Heart left ventricle (tissue), 16 donors: ENCODE measurements around the gene ENAH. TPM values are rescaled to one million over a fixed set of nuclear protein-coding genes. Genes with fewer than 3 reads are reported as not detected.
A peak's percentile ranks its signal among the peaks of the same experiment; 100 is the strongest.

Experiments used
- ATAC-seq, 4 donors: fragments of 200-7000 bp; cut with Tn5 transposase; one replicate each; pipeline ENCODE4 v1.9.1; 2020 to 2022; ENCODE audit warnings: moderate library complexity in 4 of 4, mild to moderate bottlenecking in 3 of 4, moderate number of reproducible peaks in 1 of 4
- DNase-seq, 5 donors: peaks; one replicate each; pipeline ENCODE4 v3.0.0-alpha.2; 2020
- H3K27ac ChIP-seq, 12 donors: fragments of 200-600 bp; sonication (generic) in 4 of 12; one replicate each; pipeline versions ENCODE4 v1.5.0 to v1.8.0; 2016 to 2022; ENCODE audit warnings: mild to moderate bottlenecking in 2 of 12
- H3K27me3 ChIP-seq, 9 donors: fragments of 200-600 bp; sonication (generic) in 2 of 9; one replicate each; pipeline versions ENCODE4 v1.5.1 to v1.8.0; 2016 to 2022; ENCODE audit warnings: mild to moderate bottlenecking in 3 of 9
- H3K36me3 ChIP-seq, 9 donors: fragments of 200-600 bp; sonication (generic) in 2 of 9; one replicate each; pipeline versions ENCODE4 v1.5.0 to v1.8.0; 2018 to 2022; ENCODE audit warnings: mild to moderate bottlenecking in 2 of 9
- H3K4me1 ChIP-seq, 12 donors: fragments of 200-600 bp; sonication (generic) in 4 of 12; one replicate each; pipeline versions ENCODE4 v1.5.0 to v1.8.0; 2016 to 2022; ENCODE audit warnings: mild to moderate bottlenecking in 3 of 12
- H3K4me3 ChIP-seq, 12 donors: fragments of 200-600 bp; sonication (generic) in 4 of 12; one replicate each; pipeline versions ENCODE4 v1.5.0 to v1.8.0; 2017 to 2022; ENCODE audit warnings: mild to moderate bottlenecking in 9 of 12, moderate library complexity in 4 of 12
- H3K9me3 ChIP-seq, 12 donors: fragments of 200-600 bp; sonication (generic) in 4 of 12; one replicate each; pipeline versions ENCODE4 v1.5.0 to v1.8.0; 2016 to 2022; ENCODE audit warnings: mild to moderate bottlenecking in 1 of 12
- CTCF ChIP-seq, 12 donors: fragments of 200-600 bp; sonication (generic) in 4 of 12; IDR thresholded peaks; one replicate each; pipeline versions ENCODE4 v1.5.0 to v1.8.0; 2018 to 2022; ENCODE audit warnings: antibody characterized with exemption in 12 of 12, mild to moderate bottlenecking in 5 of 12
- POLR2A ChIP-seq, 2 donors: fragments of 450-650 bp; IDR thresholded peaks; one replicate each; pipeline ENCODE4 v1.6.1; 2017; ENCODE audit warnings: antibody characterized with exemption in 2 of 2, mild to moderate bottlenecking in 2 of 2, moderate library complexity in 2 of 2
- WGBS, 4 donors: extraction: QIAGEN DNeasy Blood & Tissue Kit in 2 of 4; methylation state at CpG; one replicate each; pipeline versions ENCODE4 v1.1.5 to v1.1.7; 2013 to 2018; 5-methylcytosine and 5-hydroxymethylcytosine counted together
- intact Hi-C, 10 donors: fragments of 100-400 bp; cut with DNase I; formaldehyde crosslinking; loops; one replicate each; pipeline versions ENCODE4 v1.11.1 to v1.14.2; 2022
- polyA plus RNA-seq, 2 donors: library from polyadenylated mRNA; stranded (reverse); fragments of 200-250 nt; gene quantifications; one replicate each; pipeline ENCODE4 v1.2.3, GENCODE V29; 2013
- total RNA-seq, 9 donors: library from RNA; depleted of rRNA in 2 of 9; stranded (reverse); fragments of >200 nt in 2 of 9; fragmentation: NEBNext Ultra II Directional in 3 of 9; extraction: Animal tissue kit (Norgen Biotek cat#: 25700) in 3 of 9; gene quantifications; one replicate each; pipeline versions ENCODE4 v1.1.0 to v1.2.4, GENCODE V29; 2016 to 2023
- donor health status: ischemic (EF 13 %, LVEDD 7.1; RV severe dilation, severe dysfunction).
- donor health status: healthy with polysubstance abuse.
- donor health status: DM: no; HTN: yes; CAD: no.
- donor health status: DM: no; HTN: no; CAD: no.
- donor health status: ischemic (EF 25% LVEDD 6.9; RV normal size, moderate dysfunction).
- donor health status: ischemic (EF 25% LVEDD 5.7; RV mildly dilated, moderate dysfunction).
- donor health status: healthy.
- donor health status: DM: yes; HTN: yes; CAD: no.
- donor health status: ischemic (EF 35%, LVEDD 5.7; RV mildly dilated, moderate dysfunction).
- donor health status: nonischemic (EF 11% LVEDD 7.7; RV severe dilation, severe dysfunction).
- donor health status: DM: yes; HTN: yes; CAD: no.
- donor health status: PGD.
- donor health status: ischemic (EF 29% LVEDD 5.4; RV normal size, mild dysfunction).
- donor health status: nonischemic (EF 23%, LVEDD 6.1; RV moderate dilation, normal function).

The ENAH gene
- total and polyA plus RNA-seq, 11 donors, result 17.0 to 183 (median 86.1) TPM

- Histone ChIP-seq H3K27me3 (no peaks in the 10 kb centered on the region), H3K9me3 (no peaks in the 10 kb centered on the region), H3K4me3 (no peak overlapping the region), H3K4me1 (peaks cover 0 to 9% (median 0%) of the 10 kb centered on the region in 12 donors), H3K27ac (peak overlapping the region in 1 of 12 donors; percentile 53), H3K36me3 (no peaks in the 10 kb centered on the region)
- intact Hi-C loops, result loop anchor here in 2 of 10 donors (5.0 to 10.0 kb wide), 2 partner anchors 172 to 175 kb away; partner anchors contain the start of gene ENAH (in 1 of the 2)
- DNase-seq, result no peak
- WGBS, 4 donors, result 62 to 72% (median 69%) methylated on average over 10 of the region's 10 CpGs
- TF ChIP-seq CTCF (IDR thresholded peaks at IDR 0.05) (no peak), POLR2A (IDR thresholded peaks at IDR 0.05) (no peak)
- no peak for ATAC-seq
Measured at GRCh38 chr1:225482421-225482950, 170.4 kb downstream of the ENAH start.

GRCh38 chr1:225481738-225482137 is 171.2 kb downstream of the ENAH start:
- DNase-seq (no peak), ATAC-seq (no peak)
- no peak overlapping the region for H3K4me3 ChIP-seq
- intact Hi-C loops, result loop anchor here in 4 of 10 donors (2.0 to 10.0 kb wide), 4 partner anchors 173 to 291 kb away; partner anchors contain the start of gene ENAH (in 1 of the 4)
- no peak overlapping the region for H3K27ac ChIP-seq
- no peaks in the 10 kb centered on the region for H3K9me3 ChIP-seq
- no peaks in the 10 kb centered on the region for H3K36me3 ChIP-seq
- 53 to 74% (median 68%) methylated on average over 6 of the region's 6 CpGs for WGBS, 4 donors
- peaks cover 0 to 9% (median 0%) of the 10 kb centered on the region in 12 donors for H3K4me1 ChIP-seq
- H3K27me3 ChIP-seq, result no peaks in the 10 kb centered on the region
- no peak for TF ChIP-seq POLR2A (IDR thresholded peaks at IDR 0.05)
- TF ChIP-seq CTCF (IDR thresholded peaks at IDR 0.05), result no peak

- H3K9me3 ChIP-seq, result no peaks in the 10 kb centered on the region
- peaks cover 0 to 9% (median 0%) of the 10 kb centered on the region in 12 donors for H3K4me1 ChIP-seq
- WGBS, 4 donors, result 60 to 69% (median 67%) methylated on average over 6 of the region's 6 CpGs
- H3K36me3 ChIP-seq, result no peaks in the 10 kb centered on the region
- no peak for DNase-seq
- no peaks in the 10 kb centered on the region for H3K27me3 ChIP-seq
- no peak overlapping the region for H3K4me3 ChIP-seq
- intact Hi-C loops, result loop anchor here in 4 of 10 donors (2.0 to 10.0 kb wide), 4 partner anchors 174 to 292 kb away; partner anchors contain the start of gene ENAH (in 1 of the 4)
- no peak overlapping the region for H3K27ac ChIP-seq
- no peak for TF ChIP-seq POLR2A (IDR thresholded peaks at IDR 0.05)
- TF ChIP-seq CTCF (IDR thresholded peaks at IDR 0.05), result peak; percentile 42 to 71 (median 60)
- ATAC-seq, result peak in 3 of 4 donors; percentile 43 to 63 (median 50)
Measured at GRCh38 chr1:225480825-225481434, 172.0 kb downstream of the ENAH start.

GRCh38 chr1:225479996-225480720 is 172.8 kb downstream of the ENAH start:
- DNase-seq, result no peak
- WGBS, 4 donors, result 81 to 85% (median 83%) methylated on average over 21 of the region's 21 CpGs
- H3K27me3 ChIP-seq, result no peaks in the 10 kb centered on the region

More at GRCh38 chr1:225479996-225480720, 172.8 kb downstream of the ENAH start:
- no peak overlapping the region for H3K4me3 ChIP-seq
- H3K36me3 ChIP-seq, result no peaks in the 10 kb centered on the region
- peaks cover 0 to 11% (median 3%) of the 10 kb centered on the region in 12 donors for H3K4me1 ChIP-seq
- H3K9me3 ChIP-seq, result no peaks in the 10 kb centered on the region
- intact Hi-C loops, result loop anchor here in 8 of 10 donors (2.0 to 10.0 kb wide), 9 partner anchors 72 to 432 kb away; partner anchors contain the start of gene ENAH (in 4 of the 8)
- no peak for ATAC-seq
- no peak overlapping the region for H3K27ac ChIP-seq
- TF ChIP-seq CTCF (IDR thresholded peaks at IDR 0.05) (no peak), POLR2A (IDR thresholded peaks at IDR 0.05) (no peak)
